Uterus (tissue), 2 donors: ENCODE results near the gene CAMK2A.

ENCODE experiments used
- CTCF ChIP-seq, 4 experiments: fragments of 200-600 bp in 2 of 4; fragments of 450-650 bp in 2 of 4; sonication (generic) in 2 of 4; IDR thresholded peaks; one replicate each; pipeline ENCODE4 v1.5.1; 2016 to 2019; ENCODE audit warnings: antibody characterized with exemption in 4 of 4, mild to moderate bottlenecking in 2 of 4, moderate library complexity in 1 of 4
- POLR2A ChIP-seq, 2 donors: fragments of 450-650 bp; IDR thresholded peaks; one replicate each; pipeline ENCODE4 v1.6.1; 2016; ENCODE audit warnings: antibody characterized with exemption in 2 of 2, mild to moderate bottlenecking in 1 of 2, moderate library complexity in 1 of 2

GRCh38 chr5:150318613-150319483, 29.3 kb upstream of the CAMK2A start:
- no peak for TF ChIP-seq POLR2A (IDR thresholded peaks at IDR 0.05)
- no peak for TF ChIP-seq CTCF (IDR thresholded peaks at IDR 0.05)
